Uterus (tissue), 4 donors: ENCODE measurements around the gene CDYL. TPM values are rescaled to one million over a fixed set of nuclear protein-coding genes. Genes with fewer than 3 reads are reported as not detected.

Experiments used
- DNase-seq, 2 donors: peaks; one replicate each; pipeline ENCODE4 v3.0.0-alpha.2; 2019 to 2020
- H3K27ac ChIP-seq, 2 donors: fragments of 200-600 bp; sonication (generic); 1 replicate in 1 of 2; 2 replicates in 1 of 2; pipeline ENCODE4 v1.5.1; 2016 to 2018
- H3K27me3 ChIP-seq, 2 donors: fragments of 200-600 bp; sonication (generic); one replicate each; pipeline ENCODE4 v1.5.1; 2018 to 2019; ENCODE audit warnings: control low read depth in 1 of 2
- H3K36me3 ChIP-seq, 2 donors: fragments of 200-600 bp; sonication (generic); one replicate each; pipeline ENCODE4 v1.5.1; 2019; ENCODE audit warnings: control low read depth in 1 of 2
- H3K4me1 ChIP-seq, 2 donors: fragments of 200-600 bp; sonication (generic); one replicate each; pipeline ENCODE4 v1.5.1; 2018 to 2019; ENCODE audit warnings: control low read depth in 1 of 2
- H3K4me3 ChIP-seq, 2 donors: fragments of 200-600 bp; sonication (generic); 1 replicate in 1 of 2; 2 replicates in 1 of 2; pipeline ENCODE4 v1.5.1; 2018 to 2019; ENCODE audit warnings: mild to moderate bottlenecking in 1 of 2
- H3K9me3 ChIP-seq, 2 donors: fragments of 200-600 bp; sonication (generic); one replicate each; pipeline ENCODE4 v1.5.1; 2019; ENCODE audit warnings: control low read depth in 1 of 2
- POLR2A ChIP-seq, 2 donors: fragments of 450-650 bp; IDR thresholded peaks; one replicate each; pipeline ENCODE4 v1.6.1; 2016; ENCODE audit warnings: antibody characterized with exemption in 2 of 2, mild to moderate bottlenecking in 1 of 2, moderate library complexity in 1 of 2
- intact Hi-C: fragments of 100-400 bp; cut with DNase I; formaldehyde crosslinking; loops from one replicate; pipeline ENCODE4 v1.15.1; 2023; ENCODE audit warnings: low total_unique reads
- total RNA-seq, 4 donors: library from RNA; depleted of rRNA in 3 of 4; stranded (reverse); fragments of >200 nt in 3 of 4; gene quantifications; one replicate each; pipeline versions ENCODE4 v1.1.0 to v1.2.4, GENCODE V29; 2014 to 2023
- TF ChIP-seq, protein P1 (sequence below), 4 experiments: fragments of 200-600 bp in 2 of 4; fragments of 450-650 bp in 2 of 4; sonication (generic) in 2 of 4; IDR thresholded peaks; one replicate each; pipeline ENCODE4 v1.5.1; 2016 to 2019; ENCODE audit warnings: antibody characterized with exemption in 4 of 4, mild to moderate bottlenecking in 2 of 4, moderate library complexity in 1 of 4
- donor health status: DM: yes; HTN: yes; CAD: no.

The CDYL gene
- total RNA-seq, 4 donors from 2014 or later, result 24.1 to 118 (median 42.3) TPM

DNA sequence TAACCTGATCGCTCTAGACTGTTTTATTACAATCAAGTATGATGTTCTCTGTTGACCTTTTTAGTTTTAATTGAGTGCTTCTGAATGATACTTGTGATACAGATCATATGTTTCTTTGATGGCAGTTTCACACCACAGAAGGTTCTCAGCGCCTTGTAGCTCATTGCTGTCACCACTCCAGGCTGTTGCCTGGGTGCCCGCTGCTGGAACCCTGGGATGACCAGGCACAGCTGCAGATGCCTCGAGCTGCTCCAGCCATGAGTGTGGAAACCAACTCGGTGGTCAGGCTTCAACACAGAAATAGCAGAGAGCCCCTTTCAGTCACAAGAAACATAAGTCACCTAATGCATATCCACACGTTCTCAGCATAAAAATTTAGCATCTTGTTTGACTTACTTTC, 114.9 kb downstream of the CDYL start:
- no peak overlapping the region for H3K4me3 ChIP-seq
- no peak for DNase-seq
- no peaks in the 10 kb centered on the region for H3K9me3 ChIP-seq
- intact Hi-C loops, result no loop called here
- H3K4me1 ChIP-seq, result no peaks in the 10 kb centered on the region
- no peak overlapping the region for H3K27ac ChIP-seq
- H3K27me3 ChIP-seq, result no peaks in the 10 kb centered on the region
- TF ChIP-seq POLR2A (IDR thresholded peaks at IDR 0.05), result no peak
- TF ChIP-seq, protein P1, sequence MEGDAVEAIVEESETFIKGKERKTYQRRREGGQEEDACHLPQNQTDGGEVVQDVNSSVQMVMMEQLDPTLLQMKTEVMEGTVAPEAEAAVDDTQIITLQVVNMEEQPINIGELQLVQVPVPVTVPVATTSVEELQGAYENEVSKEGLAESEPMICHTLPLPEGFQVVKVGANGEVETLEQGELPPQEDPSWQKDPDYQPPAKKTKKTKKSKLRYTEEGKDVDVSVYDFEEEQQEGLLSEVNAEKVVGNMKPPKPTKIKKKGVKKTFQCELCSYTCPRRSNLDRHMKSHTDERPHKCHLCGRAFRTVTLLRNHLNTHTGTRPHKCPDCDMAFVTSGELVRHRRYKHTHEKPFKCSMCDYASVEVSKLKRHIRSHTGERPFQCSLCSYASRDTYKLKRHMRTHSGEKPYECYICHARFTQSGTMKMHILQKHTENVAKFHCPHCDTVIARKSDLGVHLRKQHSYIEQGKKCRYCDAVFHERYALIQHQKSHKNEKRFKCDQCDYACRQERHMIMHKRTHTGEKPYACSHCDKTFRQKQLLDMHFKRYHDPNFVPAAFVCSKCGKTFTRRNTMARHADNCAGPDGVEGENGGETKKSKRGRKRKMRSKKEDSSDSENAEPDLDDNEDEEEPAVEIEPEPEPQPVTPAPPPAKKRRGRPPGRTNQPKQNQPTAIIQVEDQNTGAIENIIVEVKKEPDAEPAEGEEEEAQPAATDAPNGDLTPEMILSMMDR (IDR thresholded peaks at IDR 0.05), result no peak
- no peaks in the 10 kb centered on the region for H3K36me3 ChIP-seq

DNA sequence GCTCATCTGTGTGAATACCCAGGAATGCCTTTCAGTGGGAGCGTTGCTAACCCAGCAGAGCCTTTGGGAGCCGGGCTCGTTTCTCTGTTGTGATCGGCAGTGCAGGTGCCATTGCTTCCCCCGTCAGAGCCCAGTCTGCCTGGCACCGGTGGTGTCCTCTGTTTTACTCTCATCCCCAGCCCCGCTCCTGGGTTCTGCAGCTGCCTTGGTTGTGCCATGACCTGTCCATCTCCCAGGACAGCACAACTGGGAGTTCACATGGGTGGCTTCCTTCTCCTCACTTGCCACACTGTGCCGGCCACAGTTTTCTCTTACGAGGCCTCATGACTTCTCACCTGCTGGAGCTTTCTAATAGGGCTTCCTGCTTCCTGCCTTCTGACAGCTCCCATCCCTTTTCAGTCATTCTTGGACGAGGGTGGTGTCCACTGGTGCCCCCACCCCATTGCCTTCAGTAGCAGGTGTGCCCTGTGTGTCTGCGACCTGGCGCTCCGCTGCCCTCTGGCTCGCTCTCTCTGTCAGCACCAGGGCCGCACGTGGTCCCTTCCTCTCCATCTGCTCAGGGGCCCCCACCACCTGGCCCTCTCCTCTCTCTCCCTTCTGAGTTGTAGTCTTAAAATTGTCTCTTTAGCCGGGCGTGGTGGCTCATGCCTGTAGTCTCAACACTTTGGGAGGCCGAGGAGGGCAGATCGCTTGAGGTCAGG, 116.7 kb downstream of the CDYL start:
- intact Hi-C loops, result no loop called here
- TF ChIP-seq, protein P1 (IDR thresholded peaks at IDR 0.05), result no peak
- Histone ChIP-seq H3K4me3 (no peak overlapping the region), H3K27ac (no peak overlapping the region), H3K27me3 (no peaks in the 10 kb centered on the region), H3K9me3 (no peaks in the 10 kb centered on the region), H3K36me3 (no peaks in the 10 kb centered on the region), H3K4me1 (no peaks in the 10 kb centered on the region)
- no peak for DNase-seq

DNA sequence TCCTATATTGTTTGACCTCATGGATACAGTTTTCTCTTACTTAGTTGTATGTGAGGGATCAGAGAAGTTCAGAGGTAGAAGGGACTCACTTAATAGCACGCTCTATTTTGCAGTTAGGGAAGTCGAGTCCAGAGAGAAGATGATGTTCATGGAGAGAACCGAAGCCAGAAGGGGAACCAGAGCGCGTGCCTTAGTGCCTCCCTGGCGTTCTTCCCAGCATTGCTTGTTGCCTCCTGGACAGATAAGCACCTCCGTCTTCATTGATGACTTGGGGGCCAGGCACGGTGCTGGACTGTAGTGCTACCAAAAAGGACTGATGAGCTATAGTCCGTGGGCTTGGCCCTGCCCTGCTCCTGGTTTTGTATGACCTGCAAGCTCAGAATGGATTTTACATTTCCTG, 117.8 kb downstream of the CDYL start:
- Histone ChIP-seq H3K4me3 (no peak overlapping the region), H3K36me3 (no peaks in the 10 kb centered on the region), H3K9me3 (peaks cover 0 to 1% of the 10 kb centered on the region in 2 donors), H3K4me1 (no peaks in the 10 kb centered on the region), H3K27ac (no peak overlapping the region), H3K27me3 (no peaks in the 10 kb centered on the region)
- no peak for DNase-seq
- TF ChIP-seq, protein P1 (IDR thresholded peaks at IDR 0.05), result no peak
- TF ChIP-seq POLR2A (IDR thresholded peaks at IDR 0.05), result no peak
- intact Hi-C loops, result no loop called here

DNA sequence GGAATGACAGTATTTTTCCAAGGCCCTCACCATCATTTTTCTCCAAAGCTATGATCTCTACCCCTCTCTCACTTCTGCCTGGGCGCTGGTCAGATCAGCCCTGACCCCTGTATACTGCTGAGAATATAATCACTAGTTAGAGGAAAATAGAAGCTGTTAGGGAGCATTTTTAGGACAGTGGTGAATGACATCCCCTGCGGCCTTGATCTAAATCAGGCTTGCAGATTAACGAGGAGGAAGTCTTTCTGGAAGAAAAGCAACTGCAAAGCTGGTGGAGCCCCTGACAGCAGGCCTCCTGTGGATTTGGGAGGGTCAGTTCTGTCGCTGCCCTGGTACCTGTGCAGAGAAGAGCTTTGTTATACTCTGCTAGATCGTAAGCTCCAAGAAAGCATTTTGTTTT, 119.8 kb downstream of the CDYL start:
- H3K9me3 ChIP-seq, result peaks cover 0 to 7% of the 10 kb centered on the region in 2 donors
- TF ChIP-seq, protein P1 (IDR thresholded peaks at IDR 0.05), result no peak
- no peak for TF ChIP-seq POLR2A (IDR thresholded peaks at IDR 0.05)
- H3K27ac ChIP-seq, result no peak overlapping the region
- no peaks in the 10 kb centered on the region for H3K27me3 ChIP-seq
- H3K4me1 ChIP-seq, result no peaks in the 10 kb centered on the region
- no peaks in the 10 kb centered on the region for H3K36me3 ChIP-seq
- no peak for DNase-seq
- no peak overlapping the region for H3K4me3 ChIP-seq
- intact Hi-C loops, result no loop called here

DNA sequence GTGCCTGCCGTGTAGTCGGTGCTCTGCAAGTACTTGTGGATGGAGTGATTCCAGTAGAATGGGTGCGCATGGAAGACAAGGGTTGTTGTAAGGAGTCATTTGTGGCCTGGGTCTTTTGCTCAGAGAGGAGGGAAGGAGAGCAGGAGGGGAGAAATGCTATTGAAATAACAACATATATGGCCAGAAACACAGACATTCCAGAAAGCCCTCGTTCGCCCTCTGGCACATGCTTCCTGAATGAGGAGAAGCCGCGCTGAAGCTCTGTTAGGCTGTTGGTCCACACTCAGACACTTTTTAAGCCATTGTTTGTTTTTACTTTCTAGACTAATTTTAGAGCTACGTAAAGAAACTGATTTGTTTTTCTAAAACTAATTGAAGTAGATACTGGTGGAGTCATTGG, 120.2 kb downstream of the CDYL start:
- intact Hi-C loops, result no loop called here
- Histone ChIP-seq H3K9me3 (peaks cover 0 to 7% of the 10 kb centered on the region in 2 donors), H3K36me3 (no peaks in the 10 kb centered on the region), H3K4me1 (no peaks in the 10 kb centered on the region), H3K27ac (no peak overlapping the region), H3K4me3 (no peak overlapping the region), H3K27me3 (no peaks in the 10 kb centered on the region)
- DNase-seq, result no peak
- TF ChIP-seq POLR2A (IDR thresholded peaks at IDR 0.05), result no peak
- TF ChIP-seq, protein P1 (IDR thresholded peaks at IDR 0.05), result no peak
